H1 (cell line): ENCODE measurements around the gene B9D2. TPM values are rescaled to one million over a fixed set of nuclear protein-coding genes. Genes with fewer than 3 reads are reported as not detected.

Source experiments
- CTCF ChIA-PET: fragments of 300-600 bp; sonication (Branson Sonifier 250); formaldehyde crosslinking; loops from one replicate; lab custom pipeline; 2021; ENCODE audit not compliant: partially characterized antibody; lab: Charles Lee
- POLR2A ChIA-PET: fragments of 300-600 bp; sonication (Branson Sonifier 250); formaldehyde crosslinking; loops from one replicate; lab custom pipeline; 2021; ENCODE audit warnings: inconsistent platforms; ENCODE audit not compliant: partially characterized antibody; lab: Charles Lee
- DNase-seq, 2 experiments: peaks; one replicate each; pipeline versions ENCODE4 v3.0.0 to v3.0.0-alpha.2; 2010 to 2022; ENCODE audit warnings: low spot score in 2 of 2, low read depth in 1 of 2, mixed read lengths in 1 of 2
- FAIRE-seq: peaks from 2 replicates; lab custom pipeline; 2011; peaks lifted over from hg19 to GRCh38; lab: Jason Lieb, UNC
- H2AFZ ChIP-seq: 2 replicates; pipeline ENCODE4 v1.8.1; 2012; ENCODE audit warnings: low read length, inconsistent platforms
- H2AK5ac ChIP-seq: 2 replicates; pipeline ENCODE4 v1.6.1; 2013; ENCODE audit warnings: low read depth, low read length
- H2BK120ac ChIP-seq: replicated peaks from 2 replicates; pipeline ENCODE3; 2013; ENCODE audit warnings: low read depth, low read length, inconsistent platforms
- H2BK12ac ChIP-seq: 2 replicates; pipeline ENCODE4 v1.6.1; 2013; ENCODE audit warnings: low read depth, low read length
- H2BK15ac ChIP-seq: 2 replicates; pipeline ENCODE4 v1.6.1; 2013; ENCODE audit warnings: low read length
- H2BK20ac ChIP-seq: 2 replicates; pipeline ENCODE4 v1.6.1; 2013; ENCODE audit warnings: low read length
- H2BK5ac ChIP-seq: 2 replicates; pipeline ENCODE4 v1.6.1; 2013; ENCODE audit warnings: low read depth, low read length
- H3K14ac ChIP-seq: 2 replicates; pipeline ENCODE4 v1.6.1; 2013; ENCODE audit warnings: inconsistent platforms; ENCODE audit not compliant: insufficient read length
- H3K18ac ChIP-seq: 2 replicates; pipeline ENCODE4 v1.6.1; 2013; ENCODE audit warnings: low read length; ENCODE audit errors: extremely low read depth
- H3K23ac ChIP-seq: 2 replicates; pipeline ENCODE4 v1.6.1; 2013; ENCODE audit warnings: inconsistent platforms; ENCODE audit not compliant: insufficient read length
- H3K23me2 ChIP-seq: 2 replicates; pipeline ENCODE4 v1.6.1; 2013; ENCODE audit warnings: low read depth, low read length
- H3K27ac ChIP-seq: 2 replicates; pipeline ENCODE4 v1.6.1; 2011; ENCODE audit warnings: low read depth, low read length, inconsistent platforms
- H3K27me3 ChIP-seq, 4 experiments: replicated peaks in 1 of 4; 1 replicate in 1 of 4; 2 replicates in 3 of 4; pipeline versions ENCODE4 v1.6.1 to v1.8.1; 2011 to 2013; ENCODE audit warnings: low read length in 3 of 4, mild to moderate bottlenecking in 3 of 4, inconsistent platforms in 2 of 4, mixed read lengths in 2 of 4, moderate library complexity in 1 of 4; ENCODE audit not compliant: control insufficient read depth in 3 of 4, insufficient read depth in 3 of 4; ENCODE audit errors: extremely low read depth in 1 of 4
- H3K36me3 ChIP-seq, 4 experiments: 2 replicates each; pipeline versions ENCODE4 v1.6.1 to v1.8.1; 2011 to 2013; ENCODE audit warnings: mild to moderate bottlenecking in 4 of 4, low read length in 3 of 4, moderate library complexity in 2 of 4, control low read depth in 1 of 4, inconsistent platforms in 1 of 4; ENCODE audit not compliant: insufficient read depth in 4 of 4, control insufficient read depth in 2 of 4
- H3K4ac ChIP-seq: replicated peaks from 2 replicates; pipeline ENCODE3; 2013; ENCODE audit warnings: low read length, low read depth, mixed read lengths, inconsistent platforms; ENCODE audit not compliant: insufficient read length
- H3K4me1 ChIP-seq, 4 experiments: replicated peaks in 1 of 4; 1 replicate in 1 of 4; 2 replicates in 3 of 4; pipeline versions ENCODE4 v1.6.1 to v1.8.1; 2011 to 2013; ENCODE audit warnings: low read length in 3 of 4, inconsistent platforms in 2 of 4, mixed read lengths in 1 of 4; ENCODE audit not compliant: insufficient read depth in 4 of 4, control insufficient read depth in 3 of 4
- H3K4me2 ChIP-seq, 2 experiments: 2 replicates each; pipeline versions ENCODE4 v1.6.1 to v1.8.1; 2011 to 2013; ENCODE audit warnings: low read depth in 2 of 2, low read length in 2 of 2, control low read depth in 1 of 2, inconsistent platforms in 1 of 2, mild to moderate bottlenecking in 1 of 2; ENCODE audit not compliant: insufficient read depth in 1 of 2
- H3K4me3 ChIP-seq, 4 experiments: fragments of 200-600, 300-600 bp in 1 of 4; sonication (generic), shearing (Covaris generic), sonication (Bioruptor Twin) in 1 of 4; 2 replicates each; pipeline versions ENCODE4 v1.5.1 to v1.8.1; 2011 to 2016; ENCODE audit warnings: low read length in 4 of 4, low read depth in 3 of 4, control low read depth in 2 of 4, inconsistent platforms in 2 of 4, mild to moderate bottlenecking in 2 of 4, mixed read lengths in 1 of 4, moderate library complexity in 1 of 4; ENCODE audit not compliant: insufficient read depth in 2 of 4; ENCODE audit errors: extremely low read depth in 1 of 4
- H3K56ac ChIP-seq: replicated peaks from 2 replicates; pipeline ENCODE3; 2013; ENCODE audit warnings: low read depth, mild to moderate bottlenecking, mixed read lengths, low read length, inconsistent platforms; ENCODE audit not compliant: insufficient read length
- H3K79me1 ChIP-seq: 2 replicates; pipeline ENCODE4 v1.6.1; 2013; ENCODE audit warnings: low read depth, low read length, control low read depth
- H3K79me2 ChIP-seq, 2 experiments: 2 replicates each; pipeline versions ENCODE4 v1.6.1 to v1.8.1; 2012 to 2013; ENCODE audit warnings: low read length in 2 of 2, mild to moderate bottlenecking in 2 of 2, inconsistent platforms in 1 of 2; ENCODE audit not compliant: insufficient read depth in 2 of 2, control insufficient read depth in 1 of 2
- H3K9ac ChIP-seq, 4 experiments: replicated peaks in 1 of 4; 1 replicate in 1 of 4; 2 replicates in 3 of 4; pipeline versions ENCODE4 v1.6.1 to v1.8.1; 2011 to 2013; ENCODE audit warnings: low read depth in 3 of 4, low read length in 3 of 4, control low read depth in 2 of 4, mild to moderate bottlenecking in 2 of 4, moderate library complexity in 2 of 4, inconsistent platforms in 1 of 4; ENCODE audit errors: extremely low read depth in 1 of 4
- H3K9me3 ChIP-seq, 2 experiments: 2 replicates each; pipeline versions ENCODE4 v1.6.1 to v1.8.1; 2012 to 2013; ENCODE audit warnings: mild to moderate bottlenecking in 2 of 2, moderate library complexity in 2 of 2, control low read depth in 1 of 2, inconsistent platforms in 1 of 2, low read depth in 1 of 2, low read length in 1 of 2, mixed read lengths in 1 of 2; ENCODE audit not compliant: insufficient read depth in 2 of 2
- H4K20me1 ChIP-seq, 2 experiments: replicated peaks in 1 of 2; 2 replicates each; pipeline versions ENCODE3 to v1.8.1; 2011 to 2013; ENCODE audit warnings: inconsistent platforms in 2 of 2, low read length in 2 of 2, mild to moderate bottlenecking in 1 of 2; ENCODE audit not compliant: insufficient read depth in 2 of 2, control insufficient read depth in 1 of 2
- H4K5ac ChIP-seq: 2 replicates; pipeline ENCODE4 v1.6.1; 2013; ENCODE audit warnings: low read length, low read depth, mixed read lengths, inconsistent platforms; ENCODE audit not compliant: insufficient read length
- H4K8ac ChIP-seq: 2 replicates; pipeline ENCODE4 v1.8.0; 2013; ENCODE audit warnings: mild to moderate bottlenecking, moderate library complexity, low read length, inconsistent platforms; ENCODE audit not compliant: insufficient read depth; ENCODE audit errors: extremely low read depth
- H4K91ac ChIP-seq: replicated peaks from 2 replicates; pipeline ENCODE3; 2013; ENCODE audit warnings: low read length, mixed read lengths, inconsistent platforms; ENCODE audit not compliant: insufficient read length
- NRF1 ChIP-seq: IDR thresholded peaks from 2 replicates; pipeline ENCODE4 v1.6.1; 2011; ENCODE audit warnings: mild to moderate bottlenecking, low read depth, low read length, improper control_type of control experiment
- WGBS, 2 experiments: shearing (Covaris generic) in 1 of 2; methylation state at CpG; one replicate each; pipeline versions ENCODE4 v1.1.6 to v1.1.7; 2013 to 2015; ENCODE audit warnings: low lambda C conversion rate in 2 of 2, mixed read lengths in 2 of 2, inconsistent platforms in 1 of 2, low coverage in 1 of 2, missing lambda C conversion rate in 1 of 2; ENCODE audit not compliant: insufficient replicate concordance in 2 of 2, insufficient coverage in 1 of 2, insufficient read length in 1 of 2; ENCODE audit errors: extremely low coverage in 1 of 2, missing lambda C conversion rate in 1 of 2; 5-methylcytosine and 5-hydroxymethylcytosine counted together
- polyA plus RNA-seq, 7 experiments: library from polyadenylated mRNA; depleted of rRNA in 3 of 7; stranded (reverse) in 5 of 7; unstranded in 2 of 7; fragments of >200 nt in 5 of 7; fragments of 200-250 nt in 2 of 7; gene quantifications; 1 replicate in 5 of 7; 2 replicates in 1 of 7; 4 replicates in 1 of 7; pipeline versions ENCODE4 v1.2.1 to v1.2.3, GENCODE V29; 2011 to 2013; ENCODE audit warnings: missing spikeins in 2 of 7, mixed read lengths in 2 of 7
- total RNA-seq: library from RNA; stranded (reverse); fragmentation: NEBNext Ultra II Directional; extraction: Animal tissue kit (Norgen Biotek cat#: 25700); gene quantifications from 2 replicates; pipeline ENCODE4 v1.2.1, GENCODE V29; 2021

The B9D2 gene
- total and polyA plus RNA-seq, 2 of the 8 experiments (the other 6 are each of a cell fraction or from before 2014, with no cell fraction given) = 4.9 to 6.3 TPM

GRCh38 chr19:41405776-41406175 is 41.8 kb upstream of the B9D2 start:
- Histone ChIP-seq H4K20me1 (peaks cover 0 to 6% of the 10 kb centered on the region in 2 experiments), H4K91ac (no peak overlapping the region), H4K5ac (no peak overlapping the region), H2BK15ac (no peak overlapping the region), H3K4ac (no peak overlapping the region), H3K23ac (no peak overlapping the region), H3K56ac (no peak overlapping the region), H3K79me1 (no peaks in the 10 kb centered on the region), H3K79me2 (no peaks in the 10 kb centered on the region), H2BK120ac (no peak overlapping the region), H4K8ac (no peak overlapping the region), H3K27ac (no peak overlapping the region), H3K4me3 (no peak overlapping the region), H3K36me3 (no peaks in the 10 kb centered on the region; a peak in 1 of 8 replicates), H3K23me2 (no peaks in the 10 kb centered on the region), H3K4me2 (no peak overlapping the region), H2BK20ac (no peak overlapping the region), H2BK12ac (no peak overlapping the region), H2BK5ac (no peak overlapping the region), H3K9ac (no peak overlapping the region), H2AK5ac (no peak overlapping the region), H3K9me3 (no peaks in the 10 kb centered on the region), H2AFZ (no peak overlapping the region), H3K14ac (no peak overlapping the region), H3K4me1 (peaks cover 0 to 5% (median 1%) of the 10 kb centered on the region in 4 experiments; a peak in 5 of 7 replicates), H3K27me3 (no peaks in the 10 kb centered on the region)
- CTCF ChIA-PET = interaction anchor here (1.1 to 4.9 kb wide), 4 partner anchors 22 to 163 kb away, joined by 3 to 34 read pairs (median 12); partner anchors contain the start of gene B3GNT8
- no peak for FAIRE-seq
- no peak for DNase-seq
- WGBS, 2 experiments = 90% methylated on average over 6 of the region's 6 CpGs; no CpG with 5 or more reads in 1 of the 2 experiments
- POLR2A ChIA-PET = interaction anchor here (0.6 to 3.3 kb wide), 4 partner anchors 21 to 42 kb away, joined by 4 to 8 read pairs (median 7); partner anchors contain the start of gene B3GNT8
- no peak for TF ChIP-seq NRF1
- TF ChIP-seq, all 59 proteins: peak for 0
- no peak overlapping the region for H3K18ac ChIP-seq
